Left lung (tissue), 10 donors: Measurements from ENCODE around the gene GRIK3. TPM values are rescaled to one million over a fixed set of nuclear protein-coding genes. Genes with fewer than 3 reads are reported as not detected.

Source experiments
- ATAC-seq: fragments of 200-7000 bp; cut with Tn5 transposase; one replicate; pipeline ENCODE4 v1.9.1; 2020; ENCODE audit warnings: moderate library complexity
- DNase-seq, 4 donors: peaks; one replicate each; pipeline ENCODE4 v3.0.0-alpha.2; 2013 to 2020
- H3K27ac ChIP-seq, 2 donors: fragments of 200-600 bp; sonication (generic) in 1 of 2; one replicate each; pipeline versions ENCODE4 v1.5.0 to v1.8.0; 2020 to 2021
- H3K27me3 ChIP-seq, 2 donors: fragments of 200-600 bp; sonication (generic) in 1 of 2; one replicate each; pipeline versions ENCODE4 v1.5.0 to v1.8.0; 2020 to 2021
- H3K36me3 ChIP-seq, 2 donors: fragments of 200-600 bp; sonication (generic) in 1 of 2; one replicate each; pipeline versions ENCODE4 v1.5.0 to v1.8.0; 2020 to 2021
- H3K4me1 ChIP-seq, 2 donors: fragments of 200-600 bp; one replicate each; pipeline ENCODE4 v1.8.0; 2021
- H3K4me3 ChIP-seq, 2 donors: fragments of 200-600 bp; sonication (generic) in 1 of 2; one replicate each; pipeline versions ENCODE4 v1.5.0 to v1.8.0; 2020 to 2021; ENCODE audit warnings: mild to moderate bottlenecking in 1 of 2
- H3K9me3 ChIP-seq, 2 donors: fragments of 200-600 bp; sonication (generic) in 1 of 2; one replicate each; pipeline versions ENCODE4 v1.5.0 to v1.8.0; 2020 to 2021
- intact Hi-C, 2 donors: fragments of 100-400 bp; cut with DNase I; formaldehyde crosslinking; loops; one replicate each; pipeline versions ENCODE4 v1.11.2 to v1.14.2; 2022
- polyA plus RNA-seq, 6 donors: library from polyadenylated mRNA; unstranded; fragments of 120-200 nt; gene quantifications; one replicate each; pipeline ENCODE4 v1.2.1, GENCODE V29; 2013; ENCODE audit not compliant: insufficient read length in 6 of 6
- total RNA-seq, 2 donors: library from RNA; stranded (reverse); fragmentation: NEBNext Ultra II Directional; extraction: Animal tissue kit (Norgen Biotek cat#: 25700); gene quantifications; one replicate each; pipeline ENCODE4 v1.2.1, GENCODE V29; 2021
- TF ChIP-seq, protein P1 (sequence below), 2 donors: fragments of 200-600 bp; sonication (generic) in 1 of 2; IDR thresholded peaks; one replicate each; pipeline versions ENCODE4 v1.5.0 to v1.8.0; 2021; ENCODE audit warnings: antibody characterized with exemption in 2 of 2
- donor health status: DM: no; HTN: yes; CAD: no.
- donor health status: DM: no; HTN: no; CAD: no.

GRIK3 gene
- total and polyA plus RNA-seq, 8 donors: 0.18 to 1.2 (median 0.48) TPM; not detected in 1

DNA sequence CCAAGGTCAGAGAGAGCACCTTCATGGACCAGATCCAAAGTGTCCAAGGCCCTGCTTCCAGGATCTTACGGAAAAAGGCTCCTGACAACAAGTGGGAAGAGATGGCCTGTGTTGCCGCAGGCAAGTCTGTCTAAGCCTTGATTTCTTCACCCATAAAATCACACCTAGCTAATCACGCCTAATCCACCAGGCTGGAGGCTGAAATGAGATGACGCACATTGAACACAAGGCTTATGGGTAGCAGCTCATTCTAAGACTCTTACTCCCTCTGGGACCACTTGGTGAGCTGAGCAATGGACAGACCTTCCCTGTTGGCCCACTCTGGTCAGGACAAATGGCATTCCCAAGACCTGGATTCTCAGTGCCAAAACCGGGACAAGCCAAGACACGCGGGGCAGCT is 38.2 kb downstream of the GRIK3 start:
- TF ChIP-seq, protein P1, sequence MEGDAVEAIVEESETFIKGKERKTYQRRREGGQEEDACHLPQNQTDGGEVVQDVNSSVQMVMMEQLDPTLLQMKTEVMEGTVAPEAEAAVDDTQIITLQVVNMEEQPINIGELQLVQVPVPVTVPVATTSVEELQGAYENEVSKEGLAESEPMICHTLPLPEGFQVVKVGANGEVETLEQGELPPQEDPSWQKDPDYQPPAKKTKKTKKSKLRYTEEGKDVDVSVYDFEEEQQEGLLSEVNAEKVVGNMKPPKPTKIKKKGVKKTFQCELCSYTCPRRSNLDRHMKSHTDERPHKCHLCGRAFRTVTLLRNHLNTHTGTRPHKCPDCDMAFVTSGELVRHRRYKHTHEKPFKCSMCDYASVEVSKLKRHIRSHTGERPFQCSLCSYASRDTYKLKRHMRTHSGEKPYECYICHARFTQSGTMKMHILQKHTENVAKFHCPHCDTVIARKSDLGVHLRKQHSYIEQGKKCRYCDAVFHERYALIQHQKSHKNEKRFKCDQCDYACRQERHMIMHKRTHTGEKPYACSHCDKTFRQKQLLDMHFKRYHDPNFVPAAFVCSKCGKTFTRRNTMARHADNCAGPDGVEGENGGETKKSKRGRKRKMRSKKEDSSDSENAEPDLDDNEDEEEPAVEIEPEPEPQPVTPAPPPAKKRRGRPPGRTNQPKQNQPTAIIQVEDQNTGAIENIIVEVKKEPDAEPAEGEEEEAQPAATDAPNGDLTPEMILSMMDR (IDR thresholded peaks at IDR 0.05): no peak
- no peak overlapping the region for H3K4me3 ChIP-seq

DNA sequence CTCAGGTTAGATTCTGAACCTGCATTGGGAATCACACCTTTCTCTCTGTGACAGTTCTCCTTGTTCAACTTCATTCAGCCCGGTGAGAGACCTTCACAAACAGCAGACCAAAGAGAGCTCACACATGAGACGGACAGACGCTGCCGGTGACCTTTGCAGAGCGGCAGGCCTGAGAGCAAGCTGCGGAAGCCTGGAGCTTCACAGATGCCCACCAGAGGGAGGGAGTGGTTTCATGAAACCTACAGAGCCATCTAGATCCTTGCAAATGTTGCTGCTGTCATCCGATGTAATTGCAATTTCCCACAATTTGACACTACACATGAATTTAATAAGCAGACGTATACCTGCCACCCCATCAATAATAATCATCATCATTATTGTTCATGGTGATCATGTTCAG is 39.4 kb downstream of the GRIK3 start:
- no peaks in the 10 kb centered on the region for H3K9me3 ChIP-seq
- H3K27ac ChIP-seq: no peak overlapping the region
- no peak for DNase-seq
- intact Hi-C loops: no loop called here
- H3K27me3 ChIP-seq: peaks cover 0 to 29% of the 10 kb centered on the region in 2 donors
- no peak overlapping the region for H3K4me3 ChIP-seq
- no peak for ATAC-seq
- TF ChIP-seq, protein P1 (IDR thresholded peaks at IDR 0.05): no peak
- no peaks in the 10 kb centered on the region for H3K36me3 ChIP-seq
- no peaks in the 10 kb centered on the region for H3K4me1 ChIP-seq

More for the DNA sequence above, 38.2 kb downstream of the GRIK3 start:
- Histone ChIP-seq H3K4me1 (no peaks in the 10 kb centered on the region), H3K27ac (no peak overlapping the region), H3K27me3 (peaks cover 0 to 30% of the 10 kb centered on the region in 2 donors), H3K9me3 (no peaks in the 10 kb centered on the region), H3K36me3 (no peaks in the 10 kb centered on the region)
- intact Hi-C loops: no loop called here
- DNase-seq: no peak
- ATAC-seq: no peak

DNA sequence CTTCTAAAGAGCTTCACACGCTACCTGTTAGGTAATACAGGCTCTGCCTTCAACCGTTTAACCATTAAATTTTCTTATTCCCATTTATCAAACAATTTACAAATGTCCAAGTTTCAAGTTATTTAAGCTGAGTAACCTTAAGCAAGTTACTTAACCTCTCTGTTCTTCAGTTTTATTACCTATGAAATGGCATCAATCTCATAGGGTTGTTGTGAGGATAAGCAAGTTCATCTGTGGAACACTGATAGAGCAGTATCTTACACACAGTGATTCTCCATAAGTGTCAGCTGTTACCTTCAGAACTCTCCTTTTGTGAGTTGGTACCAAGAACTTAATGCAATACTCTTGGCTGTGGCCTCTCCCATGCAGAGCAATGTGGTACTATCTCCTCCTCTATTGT is 40.0 kb downstream of the GRIK3 start:
- intact Hi-C loops: no loop called here
- ATAC-seq: no peak

DNA sequence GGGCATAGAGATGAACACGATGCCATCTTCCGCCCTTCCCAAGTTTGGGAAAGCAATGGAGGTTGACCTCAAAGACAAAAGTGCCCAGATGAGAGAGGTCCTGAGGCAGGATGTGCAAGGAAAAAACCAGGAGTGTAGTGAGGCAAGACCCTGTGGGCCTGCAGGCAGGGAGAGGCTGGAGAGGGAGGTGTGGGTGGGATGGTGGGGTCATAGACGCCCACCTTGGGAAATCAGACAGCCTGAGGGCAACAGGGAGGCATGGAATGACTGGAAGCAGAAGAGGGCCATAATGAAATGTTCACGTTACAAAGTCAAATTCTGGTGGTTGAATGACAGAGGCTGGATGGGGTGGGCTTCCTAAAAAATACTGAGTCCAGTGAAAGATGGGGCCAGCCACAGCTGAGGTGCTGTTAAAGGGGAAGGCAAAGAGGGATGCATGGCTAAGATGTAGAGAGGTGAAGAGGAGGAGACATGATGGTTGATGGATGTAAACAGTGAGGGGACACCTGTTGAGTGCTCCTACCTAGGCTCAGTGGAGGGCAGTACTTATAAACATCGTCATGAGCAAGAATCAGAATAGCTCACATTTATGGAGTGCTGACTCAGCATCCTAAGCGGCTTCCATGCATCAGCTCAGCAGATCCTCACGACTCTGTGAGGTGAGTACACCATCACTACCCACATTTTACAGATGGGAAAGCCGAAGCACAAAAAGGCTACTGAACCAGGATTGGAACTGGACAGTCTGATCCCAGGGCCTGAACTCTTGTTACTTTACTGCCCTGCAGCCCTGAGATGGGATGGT is 42.0 kb downstream of the GRIK3 start:
- intact Hi-C loops: no loop called here
- no peak overlapping the region for H3K4me3 ChIP-seq
- DNase-seq: no peak
- TF ChIP-seq, protein P1 (IDR thresholded peaks at IDR 0.05): no peak
- H3K27me3 ChIP-seq: peaks cover 0 to 33% of the 10 kb centered on the region in 2 donors
- H3K4me1 ChIP-seq: no peaks in the 10 kb centered on the region
- ATAC-seq: no peak
- no peaks in the 10 kb centered on the region for H3K9me3 ChIP-seq
- H3K36me3 ChIP-seq: no peaks in the 10 kb centered on the region
- no peak overlapping the region for H3K27ac ChIP-seq

More for the DNA sequence above, 40.0 kb downstream of the GRIK3 start:
- no peaks in the 10 kb centered on the region for H3K36me3 ChIP-seq
- DNase-seq: no peak
- no peak overlapping the region for H3K4me3 ChIP-seq
- peaks cover 0 to 29% of the 10 kb centered on the region in 2 donors for H3K27me3 ChIP-seq
- no peaks in the 10 kb centered on the region for H3K9me3 ChIP-seq
- no peaks in the 10 kb centered on the region for H3K4me1 ChIP-seq
- TF ChIP-seq, protein P1 (IDR thresholded peaks at IDR 0.05): no peak
- H3K27ac ChIP-seq: no peak overlapping the region

DNA sequence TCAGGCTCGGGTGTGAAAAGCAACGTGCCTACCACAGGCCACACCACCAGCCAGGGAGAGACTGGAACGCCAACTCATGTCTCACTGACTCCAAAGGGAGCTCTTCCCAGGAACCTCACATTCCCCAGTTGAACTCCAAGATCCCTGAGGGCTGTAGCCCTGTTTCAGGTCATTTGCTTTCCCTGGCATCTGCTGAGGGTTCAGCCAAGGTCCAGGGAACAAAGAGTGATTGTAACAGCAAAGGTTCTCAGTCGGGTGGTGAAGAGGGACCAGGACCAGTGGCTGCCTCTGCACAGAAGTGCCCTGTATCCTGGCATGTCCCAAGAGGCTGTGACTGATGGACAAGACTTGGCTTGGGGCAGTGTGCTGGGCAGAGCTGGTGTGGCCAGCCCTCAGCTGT is 42.8 kb downstream of the GRIK3 start:
- Histone ChIP-seq H3K27me3 (peaks cover 0 to 29% of the 10 kb centered on the region in 2 donors), H3K36me3 (no peaks in the 10 kb centered on the region), H3K4me3 (no peak overlapping the region), H3K27ac (no peak overlapping the region), H3K4me1 (no peaks in the 10 kb centered on the region), H3K9me3 (no peaks in the 10 kb centered on the region)
- TF ChIP-seq, protein P1 (IDR thresholded peaks at IDR 0.05): no peak
- ATAC-seq: no peak
- intact Hi-C loops: no loop called here
- no peak for DNase-seq
